ELF-1 (cell line): ENCODE data around the gene SOWAHA.
A peak's percentile ranks its signal among the peaks of the same experiment; 100 is the strongest.
"Not testable (repeated sequence)": the region's sequence is repeated elsewhere in the genome, so short reads cannot be mapped to it uniquely, and the experiment has no call there.

Source experiments
- DNase-seq: peaks from one replicate; pipeline ENCODE4 v3.0.0-alpha.2; 2016; ENCODE audit warnings: low read depth, low spot score

Gene SOWAHA

GRCh38 chr5:132806804-132807162 is 6.3 kb upstream of the SOWAHA start:
- not testable (repeated sequence) for DNase-seq

- peak; percentile 77 for DNase-seq
These were observed 5.8 kb upstream of the SOWAHA start for GRCh38 chr5:132807163-132807838.

- DNase-seq = no peak
These were observed 4.7 kb upstream of the SOWAHA start for GRCh38 chr5:132808448-132808847.

GRCh38 chr5:132808866-132809265 is 4.2 kb upstream of the SOWAHA start:
- peak; percentile 54 for DNase-seq

- no peak for DNase-seq
These were observed 2.5 kb upstream of the SOWAHA start for GRCh38 chr5:132810605-132811004.

- no peak for DNase-seq
These were observed 858 bp upstream of the SOWAHA start for GRCh38 chr5:132812123-132812765.

- DNase-seq = peak; percentile 65
These were observed 749 bp downstream of the SOWAHA start for GRCh38 chr5:132813599-132814502.

- DNase-seq = peak; percentile 49
These were observed 1.6 kb downstream of the SOWAHA start for GRCh38 chr5:132814503-132815294.

- DNase-seq = no peak
These were observed 2.4 kb downstream of the SOWAHA start for GRCh38 chr5:132815454-132815853.

- DNase-seq = no peak
These were observed 3.0 kb downstream of the SOWAHA start for GRCh38 chr5:132816083-132816482.

GRCh38 chr5:132816554-132816953 is 3.5 kb downstream of the SOWAHA start:
- DNase-seq = no peak

GRCh38 chr5:132817011-132817410 is 3.9 kb downstream of the SOWAHA start:
- no peak for DNase-seq

GRCh38 chr5:132819468-132819867 is 6.4 kb downstream of the SOWAHA start:
- no peak for DNase-seq

- DNase-seq = peak; percentile 94
These were observed 7.2 kb downstream of the SOWAHA start for GRCh38 chr5:132820162-132820754.

GRCh38 chr5:132821350-132821749 is 8.2 kb downstream of the SOWAHA start:
- no peak for DNase-seq

GRCh38 chr5:132821791-132822190 is 8.7 kb downstream of the SOWAHA start:
- DNase-seq = no peak

- peak; percentile 94 for DNase-seq
These were observed 9.8 kb downstream of the SOWAHA start for GRCh38 chr5:132822650-132823480.

GRCh38 chr5:132823481-132824050 is 10.5 kb downstream of the SOWAHA start:
- no peak for DNase-seq

- no peak for DNase-seq
These were observed 11.3 kb downstream of the SOWAHA start for GRCh38 chr5:132824426-132824825.
